HG03439 (cell line): ENCODE measurements around the gene ETS2.
"Not testable (repeated sequence)": the region's sequence is repeated elsewhere in the genome, so short reads cannot be mapped to it uniquely, and the experiment has no call there.

Experiments
- ATAC-seq: cut with Tn5 transposase; IDR thresholded peaks from one replicate; pipeline ENCODE4 v1.9.1; 2021; ENCODE audit warnings: mild to moderate bottlenecking, moderate library complexity; ENCODE audit not compliant: unreplicated experiment

The ETS2 gene

GRCh38 chr21:38815060-38815405, 9.3 kb downstream of the ETS2 start:
- no peak for ATAC-seq

DNA sequence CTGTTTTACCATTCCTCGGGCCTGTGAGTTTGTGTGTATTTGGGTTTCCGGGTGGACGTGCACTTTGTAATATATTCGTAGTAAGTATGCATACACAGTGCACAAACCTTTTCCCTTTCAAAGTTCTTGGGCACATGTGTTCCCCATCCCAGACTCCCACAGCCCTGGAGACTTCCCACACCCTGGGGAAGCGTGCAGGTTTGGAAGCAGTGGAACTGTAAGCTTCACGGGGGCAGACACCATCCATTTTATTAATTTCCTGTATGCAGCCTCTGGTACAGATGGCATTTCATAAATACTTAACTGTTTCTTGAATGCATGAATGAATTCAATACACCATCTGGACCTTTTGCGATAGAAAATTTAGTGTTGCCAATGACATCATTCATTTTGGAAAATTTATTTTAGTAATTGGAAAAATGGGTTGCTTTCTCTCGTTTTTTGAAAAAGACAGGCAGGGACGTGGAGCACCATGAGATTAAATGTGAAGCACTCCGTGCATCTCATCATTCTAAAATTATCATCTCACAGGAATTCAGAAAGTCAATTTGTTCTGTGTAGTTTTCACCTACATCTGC, 10.8 kb downstream of the ETS2 start:
- ATAC-seq = no peak

GRCh38 chr21:38817371-38818324, 11.9 kb downstream of the ETS2 start:
- no peak for ATAC-seq

DNA sequence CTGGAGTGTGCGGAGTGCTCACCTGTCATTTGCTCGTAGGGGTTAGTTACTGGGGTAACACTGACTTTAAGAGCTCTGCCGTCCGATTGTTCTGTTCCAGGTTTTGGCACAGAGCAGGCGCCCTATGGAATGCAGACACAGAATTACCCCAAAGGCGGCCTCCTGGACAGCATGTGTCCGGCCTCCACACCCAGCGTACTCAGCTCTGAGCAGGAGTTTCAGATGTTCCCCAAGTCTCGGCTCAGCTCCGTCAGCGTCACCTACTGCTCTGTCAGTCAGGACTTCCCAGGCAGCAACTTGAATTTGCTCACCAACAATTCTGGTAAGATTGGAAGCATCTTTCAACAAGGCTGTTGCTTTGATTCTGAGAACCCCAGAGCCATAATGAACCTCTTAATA, 12.6 kb downstream of the ETS2 start:
- ATAC-seq = no peak

- ATAC-seq = no peak
These were observed 13.5 kb downstream of the ETS2 start for GRCh38 chr21:38819051-38819718.

GRCh38 chr21:38819719-38820159, 14.0 kb downstream of the ETS2 start:
- ATAC-seq = no peak

GRCh38 chr21:38820471-38821239, 14.9 kb downstream of the ETS2 start:
- no peak for ATAC-seq

- no peak for ATAC-seq
These were observed 15.5 kb downstream of the ETS2 start for GRCh38 chr21:38821248-38821647.

- no peak for ATAC-seq
These were observed 16.4 kb downstream of the ETS2 start for GRCh38 chr21:38821959-38822682.

- ATAC-seq = no peak
These were observed 17.1 kb downstream of the ETS2 start for GRCh38 chr21:38822778-38823238.

DNA sequence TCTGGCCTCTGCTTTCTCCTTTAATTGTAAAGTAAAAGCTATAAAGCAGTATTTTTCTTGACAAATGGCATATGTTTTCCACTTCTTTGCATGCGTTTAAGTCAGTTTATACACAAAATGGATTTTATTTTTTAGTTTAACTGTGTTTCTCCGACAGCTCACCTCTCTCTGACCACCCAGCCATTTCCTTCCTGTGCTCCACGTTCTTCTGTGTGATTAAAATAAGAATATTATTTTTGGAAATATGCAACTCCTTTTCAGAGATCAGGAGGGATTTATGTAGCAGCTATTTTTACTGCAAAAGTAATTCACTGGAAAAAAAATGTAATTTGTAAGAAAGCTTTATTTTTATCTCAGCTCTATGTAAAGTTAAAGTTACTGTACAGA, 18.0 kb downstream of the ETS2 start:
- no peak for ATAC-seq

DNA sequence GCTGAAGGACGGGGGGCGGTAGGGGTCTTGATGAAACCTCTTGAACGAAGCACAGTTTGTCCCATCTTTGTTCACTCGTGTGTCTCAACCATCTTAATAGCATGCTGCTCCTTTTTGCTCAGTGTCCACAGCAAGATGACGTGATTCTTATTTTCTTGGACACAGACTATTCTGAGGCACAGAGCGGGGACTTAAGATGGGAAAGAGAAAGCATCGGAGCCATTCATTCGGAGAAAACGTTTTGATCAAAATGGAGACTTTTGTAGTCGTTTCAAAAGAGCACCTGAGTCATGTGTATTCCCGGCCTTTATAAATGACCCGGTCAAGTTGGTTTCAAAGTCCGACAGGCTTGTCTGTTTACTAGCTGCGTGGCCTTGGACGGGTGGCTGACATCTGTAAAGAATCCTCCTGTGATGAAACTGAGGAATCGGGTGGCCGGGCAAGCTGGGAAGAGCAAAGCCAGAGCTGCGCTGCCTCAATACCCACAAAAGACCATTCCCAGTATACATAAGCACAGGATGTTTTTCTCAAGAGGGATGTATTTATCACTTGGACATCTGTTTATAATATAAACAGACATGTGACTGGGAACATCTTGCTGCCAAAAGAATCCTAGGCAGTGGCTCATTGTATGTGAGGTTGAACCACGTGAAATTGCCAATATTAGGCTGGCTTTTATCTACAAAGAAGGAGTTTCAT, 18.5 kb downstream of the ETS2 start:
- no peak for ATAC-seq

- ATAC-seq = no peak
These were observed 19.5 kb downstream of the ETS2 start for GRCh38 chr21:38825269-38825668.

DNA sequence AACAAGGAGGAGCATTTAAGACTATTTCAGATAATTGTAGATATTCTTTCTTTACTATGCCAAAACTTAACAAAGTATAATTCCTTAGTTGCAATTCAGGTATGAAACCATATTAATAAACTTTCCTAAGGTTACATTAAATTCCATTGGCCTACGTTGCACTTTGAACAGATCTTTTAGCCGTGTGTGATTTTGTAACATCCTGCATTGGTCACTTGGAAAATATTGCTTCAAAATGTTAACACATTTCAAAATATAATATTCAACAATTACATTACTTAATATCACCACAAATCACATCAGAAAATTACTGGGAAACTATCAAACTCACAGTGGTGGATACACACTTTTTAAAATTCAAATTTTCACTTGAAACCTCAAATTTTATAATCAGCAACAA, 20.2 kb downstream of the ETS2 start:
- ATAC-seq = no peak

GRCh38 chr21:38828111-38828510, 22.4 kb downstream of the ETS2 start:
- not testable (repeated sequence) for ATAC-seq

DNA sequence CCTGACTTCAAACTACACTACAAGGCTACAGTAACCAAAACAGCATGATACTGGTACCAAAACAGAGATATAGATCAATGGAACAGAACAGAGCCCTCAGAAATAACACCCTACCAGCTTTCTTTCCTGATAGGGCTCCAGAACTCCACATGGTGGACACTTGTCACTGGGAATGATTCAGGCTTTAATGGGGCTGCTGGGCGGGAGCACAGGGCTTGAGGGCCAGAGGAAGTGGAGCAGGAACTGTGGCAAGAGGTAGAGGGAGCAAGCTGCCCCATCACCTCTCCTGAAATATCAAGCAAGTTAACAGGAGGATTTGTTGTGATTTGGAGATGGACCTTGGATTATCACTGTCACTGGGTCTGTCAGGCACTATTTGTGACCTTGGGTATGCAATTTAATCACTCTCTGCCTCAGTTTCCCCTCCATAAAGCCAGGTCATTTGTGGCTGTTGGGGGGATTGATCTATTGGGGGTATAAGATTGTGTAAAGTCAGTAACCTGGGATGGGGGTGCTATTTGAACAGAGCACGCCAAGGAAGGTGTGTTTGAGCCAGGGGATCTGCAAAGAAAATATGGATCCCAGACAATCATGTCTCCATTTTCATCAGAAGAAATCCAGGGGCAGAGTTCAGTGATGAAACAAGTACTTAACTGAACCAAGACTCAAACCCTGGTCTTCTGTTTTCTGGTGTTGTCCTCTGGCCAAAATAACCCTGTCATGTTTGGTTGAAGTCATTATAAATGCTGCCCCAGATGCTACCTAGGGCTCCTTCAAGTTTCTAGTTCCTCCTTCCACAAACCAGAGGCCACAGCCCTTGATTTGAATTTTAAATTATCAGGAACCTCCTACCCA, 25.2 kb downstream of the ETS2 start:
- no peak for ATAC-seq

GRCh38 chr21:38831526-38832467, 26.1 kb downstream of the ETS2 start:
- no peak for ATAC-seq

DNA sequence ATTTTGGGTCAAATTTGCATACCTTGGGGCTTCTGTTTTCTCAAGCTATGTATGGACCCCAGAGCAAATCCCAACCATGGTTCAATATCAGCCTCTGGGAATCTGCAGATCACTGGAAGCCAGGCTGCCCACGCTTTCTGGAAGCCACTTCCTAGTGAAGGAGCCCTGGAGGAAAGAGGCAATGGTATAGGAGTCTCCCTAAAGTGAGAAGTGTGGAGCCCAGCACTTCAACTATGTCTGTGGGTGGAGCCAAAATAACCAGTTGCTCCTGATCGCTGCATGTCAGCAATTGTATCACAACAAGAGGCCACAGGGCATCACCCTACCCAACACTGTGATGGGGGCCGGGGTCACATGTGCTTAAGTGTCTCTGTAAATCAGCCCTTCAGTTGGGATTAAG, 26.9 kb downstream of the ETS2 start:
- ATAC-seq = no peak
